SW 1271 (cell line): Measurements from ENCODE around the gene LRRC57.
"Not testable (repeated sequence)": the region's sequence is repeated elsewhere in the genome, so short reads cannot be mapped to it uniquely, and the experiment has no call there.

Experiments used
- DNase-seq, 2 experiments: peaks; one replicate each; lab custom pipeline; 2025; lab: John Stamatoyannopoulos, UW

The LRRC57 gene

GRCh38 chr15:42548249-42549031 is at the start of gene LRRC57, which contains the start of gene HAUS2:
LRRC57 (minus strand) TSS chr15:42548793; CDS start chr15:42548434, 359 bp downstream.
HAUS2 (plus strand) TSS chr15:42548838; CDS start chr15:42548873, 35 bp downstream.
- DNase-seq: peak; percentile 40 to 67

GRCh38 chr15:42595626-42596240 is 47.1 kb upstream of the LRRC57 start:
- DNase-seq: no peak

- no peak for DNase-seq
Observed at GRCh38 chr15:42594095-42594494, 45.5 kb upstream of the LRRC57 start.

GRCh38 chr15:42593143-42593542 is 44.5 kb upstream of the LRRC57 start:
- no peak for DNase-seq

GRCh38 chr15:42592716-42593115 is 44.1 kb upstream of the LRRC57 start:
- no peak for DNase-seq

GRCh38 chr15:42591238-42591934 is 42.8 kb upstream of the LRRC57 start:
- DNase-seq: peak in 1 of 2 experiments; percentile 11

GRCh38 chr15:42590619-42591237 is 42.1 kb upstream of the LRRC57 start:
- no peak for DNase-seq

- DNase-seq: no peak
Observed at GRCh38 chr15:42584031-42584765, 35.6 kb upstream of the LRRC57 start.

- DNase-seq: no peak
Observed at GRCh38 chr15:42582569-42583375, 34.2 kb upstream of the LRRC57 start.

GRCh38 chr15:42581272-42581730 is 32.7 kb upstream of the LRRC57 start:
- peak in 1 of 2 experiments; percentile 13 for DNase-seq

- DNase-seq: no peak
Observed at GRCh38 chr15:42578984-42579537, 30.5 kb upstream of the LRRC57 start.

- DNase-seq: no peak
Observed at GRCh38 chr15:42577514-42578031, 29.0 kb upstream of the LRRC57 start.

GRCh38 chr15:42576776-42577175 is 28.2 kb upstream of the LRRC57 start:
- DNase-seq: no peak

GRCh38 chr15:42576040-42576594 is 27.5 kb upstream of the LRRC57 start:
- DNase-seq: no peak

GRCh38 chr15:42575188-42576039 is 26.8 kb upstream of the LRRC57 start, which contains the start of gene STARD9:
STARD9 (plus strand) TSS chr15:42575606; CDS start chr15:42575716, 110 bp downstream.
- peak; percentile 87 to 91 for DNase-seq

- no peak for DNase-seq
Observed at GRCh38 chr15:42558739-42559138, 10.1 kb upstream of the LRRC57 start.

GRCh38 chr15:42556550-42557207 is 8.1 kb upstream of the LRRC57 start:
- DNase-seq: not testable (repeated sequence)

- no peak for DNase-seq
Observed at GRCh38 chr15:42553554-42553953, 5.0 kb upstream of the LRRC57 start.
